HG03095 (cell line): ENCODE measurements around the gene REXO5.
A peak's percentile ranks its signal among the peaks of the same experiment; 100 is the strongest.

ENCODE experiments used
- ATAC-seq: cut with Tn5 transposase; IDR thresholded peaks from one replicate; pipeline ENCODE4 v1.9.1; 2021; ENCODE audit warnings: moderate library complexity; ENCODE audit not compliant: unreplicated experiment

The REXO5 gene

DNA sequence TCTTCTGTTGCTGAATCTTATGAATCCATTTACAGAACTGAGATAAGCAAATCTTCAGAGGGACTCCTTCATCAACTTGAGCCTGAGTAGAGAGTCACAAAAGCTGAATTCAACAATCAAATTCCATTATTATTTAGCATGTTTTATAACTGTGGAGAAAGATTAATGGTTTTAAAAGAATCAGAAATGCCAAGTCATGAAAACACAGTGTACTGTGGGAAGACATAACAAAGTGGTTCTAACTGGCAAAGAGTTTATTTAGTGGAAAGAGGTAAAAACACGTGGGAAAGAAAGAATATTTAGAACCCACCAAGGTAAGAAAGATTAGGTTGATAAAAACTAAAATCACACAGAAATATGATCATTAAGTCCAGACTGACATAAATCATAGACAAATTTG lies 5.0 kb upstream of the REXO5 start:
- no peak for ATAC-seq

DNA sequence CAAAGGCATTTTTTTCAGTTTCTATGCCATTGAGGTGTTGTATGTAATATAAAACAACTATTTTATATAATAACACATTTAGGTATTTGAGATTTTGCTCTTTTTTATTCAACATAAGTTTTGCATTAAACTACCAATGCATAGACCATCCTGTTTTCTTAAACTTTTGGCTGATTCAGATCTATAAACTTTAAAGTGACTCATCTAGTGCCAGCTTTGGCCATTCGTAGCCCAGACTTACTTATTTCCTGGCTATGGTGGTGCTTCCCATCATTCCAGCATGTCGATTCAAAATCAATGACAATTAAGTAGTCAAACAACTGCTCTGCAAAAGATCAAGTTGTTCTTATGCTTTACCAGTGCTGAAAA lies 3.2 kb upstream of the REXO5 start:
- no peak for ATAC-seq

GRCh38 chr16:20803561-20804214 lies 2.6 kb upstream of the REXO5 start:
- ATAC-seq = no peak

GRCh38 chr16:20805684-20806167 lies 601 bp upstream of the REXO5 start:
- ATAC-seq = peak; percentile 12

GRCh38 chr16:20807862-20808261 lies 1.5 kb downstream of the REXO5 start:
- ATAC-seq = no peak

- ATAC-seq = no peak
Observed at GRCh38 chr16:20811889-20812439, 5.6 kb downstream of the REXO5 start.

DNA sequence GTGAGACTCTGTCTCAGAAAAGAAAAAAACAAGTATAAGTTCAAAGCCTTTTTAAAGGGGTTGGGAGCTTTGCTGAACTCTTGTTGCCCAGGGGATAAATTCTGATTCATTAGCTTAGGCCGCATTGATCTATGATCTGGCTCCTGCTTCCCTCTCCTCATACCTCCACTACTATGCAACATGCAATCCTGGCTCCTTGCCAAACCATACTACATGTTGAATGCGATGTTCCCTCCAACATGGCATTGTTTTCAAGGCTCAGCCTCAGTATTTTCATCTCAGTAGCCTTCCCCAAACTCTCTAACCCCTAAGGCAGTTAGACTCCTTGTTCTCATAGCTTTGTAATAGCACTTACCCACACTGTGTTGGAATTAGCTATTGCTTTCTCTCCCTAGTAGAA lies 6.2 kb downstream of the REXO5 start:
- no peak for ATAC-seq

- no peak for ATAC-seq
Observed at GRCh38 chr16:20814784-20815183, 8.5 kb downstream of the REXO5 start.

DNA sequence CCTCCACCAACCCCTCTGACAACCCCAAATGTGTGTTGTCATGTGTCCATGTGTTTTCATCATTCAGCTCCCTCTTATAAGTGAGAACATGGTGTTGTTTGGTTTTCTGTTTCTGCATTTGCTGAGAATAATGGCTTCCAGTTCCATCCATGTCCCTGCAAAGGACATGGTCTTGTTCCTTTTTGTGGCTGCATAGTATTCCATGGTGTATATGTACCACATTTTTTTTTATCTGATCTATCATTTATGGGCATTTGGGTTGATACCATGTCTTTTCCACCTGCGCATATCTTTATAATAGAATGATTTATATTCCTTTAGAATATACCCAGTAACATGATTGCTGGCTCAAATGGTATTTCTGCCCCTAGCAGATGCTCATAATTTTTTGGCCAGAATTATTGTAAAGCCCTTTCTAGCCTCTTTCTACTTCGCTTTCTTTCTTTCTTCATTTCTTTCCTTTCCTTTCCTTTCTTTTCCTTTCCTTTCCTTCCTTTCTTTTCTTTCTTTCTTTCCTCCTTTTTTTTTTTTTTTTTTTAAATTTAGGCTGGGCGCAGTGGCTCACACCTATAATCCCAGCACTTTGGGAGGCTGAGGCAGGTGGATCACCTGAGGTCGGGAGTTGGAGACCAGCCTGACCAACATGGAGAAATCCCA lies 12.7 kb downstream of the REXO5 start:
- ATAC-seq = no peak

DNA sequence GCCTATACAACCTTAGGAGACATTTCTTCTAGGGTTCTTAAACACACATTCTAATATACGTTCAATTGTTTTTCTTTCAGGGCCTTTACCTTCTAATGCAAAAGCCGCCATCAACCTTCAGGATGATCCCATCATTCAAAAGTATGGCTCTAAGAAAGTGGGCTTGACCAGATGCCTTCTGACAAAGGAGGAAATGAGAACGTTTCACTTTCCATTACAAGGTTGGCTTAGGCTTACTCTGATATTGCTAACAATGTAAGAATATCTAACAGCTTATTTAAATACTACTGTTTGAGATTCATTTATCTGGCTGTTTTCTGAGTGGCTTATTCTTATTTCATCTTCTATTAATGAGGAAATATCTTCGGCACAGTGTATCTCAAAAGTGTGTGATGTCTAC lies 15.4 kb downstream of the REXO5 start:
- ATAC-seq = no peak

- ATAC-seq = no peak
Observed at GRCh38 chr16:20822521-20823325, 16.4 kb downstream of the REXO5 start.

- ATAC-seq = no peak
Observed at GRCh38 chr16:20826039-20826566, 19.8 kb downstream of the REXO5 start.

- no peak for ATAC-seq
Observed at GRCh38 chr16:20829536-20829935, 23.2 kb downstream of the REXO5 start.

- no peak for ATAC-seq
Observed at GRCh38 chr16:20830372-20830771, 24.0 kb downstream of the REXO5 start.

GRCh38 chr16:20833086-20833485 lies 26.8 kb downstream of the REXO5 start:
- ATAC-seq = no peak

DNA sequence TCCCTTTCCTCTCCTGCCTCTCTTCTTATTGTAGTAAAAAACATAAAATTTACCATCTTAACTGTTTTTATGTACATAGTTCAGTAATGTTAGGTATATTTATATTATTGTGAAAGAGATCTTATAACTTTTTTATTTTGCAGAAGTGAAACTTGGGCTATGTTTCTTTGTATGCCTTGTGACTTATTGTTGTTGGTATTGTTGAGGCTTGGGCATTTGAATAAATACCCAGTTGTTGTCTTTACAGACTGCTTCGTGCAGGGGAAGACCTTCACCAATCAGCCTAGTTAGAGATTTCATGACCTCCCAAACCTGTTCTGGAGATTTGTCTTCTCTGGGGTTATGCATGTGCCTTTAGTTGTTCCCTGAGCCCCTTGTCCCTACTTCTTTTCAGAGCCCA lies 31.9 kb downstream of the REXO5 start:
- no peak for ATAC-seq

DNA sequence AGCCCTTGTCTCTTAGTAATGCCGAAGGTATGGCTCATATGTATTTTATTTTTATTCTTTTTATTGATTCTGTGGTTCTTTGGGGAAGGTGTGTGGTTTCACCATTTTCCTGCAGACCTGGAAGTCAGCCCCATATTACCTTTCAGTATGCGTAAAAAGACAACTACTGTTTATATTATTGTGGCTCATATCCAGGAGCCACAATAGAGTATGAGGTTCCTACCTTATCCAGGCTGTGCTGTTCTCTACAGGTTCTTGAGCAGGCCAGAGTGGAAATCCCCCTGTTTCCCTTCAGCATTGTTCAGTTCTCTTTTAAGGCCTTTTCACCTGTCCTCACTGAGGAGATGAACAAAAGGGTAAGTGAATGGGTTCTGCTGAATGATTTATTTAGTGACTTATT lies 33.2 kb downstream of the REXO5 start:
- no peak for ATAC-seq

GRCh38 chr16:20844054-20844453 lies 37.7 kb downstream of the REXO5 start:
- no peak for ATAC-seq

GRCh38 chr16:20844588-20844987 lies 38.3 kb downstream of the REXO5 start:
- no peak for ATAC-seq

- no peak for ATAC-seq
Observed at GRCh38 chr16:20846030-20846429, 39.7 kb downstream of the REXO5 start.

- no peak for ATAC-seq
Observed at GRCh38 chr16:20846551-20846950, 40.2 kb downstream of the REXO5 start.
